Epithelial cell of proximal tubule (primary cell): ENCODE data around the gene ZAR1L. TPM values are rescaled to one million over a fixed set of nuclear protein-coding genes. Genes with fewer than 3 reads are reported as not detected.
A peak's percentile ranks its signal among the peaks of the same experiment; 100 is the strongest.
"Not testable (repeated sequence)": the region's sequence is repeated elsewhere in the genome, so short reads cannot be mapped to it uniquely, and the experiment has no call there.

Source experiments
- DNase-seq: peaks from one replicate; pipeline ENCODE4 v3.0.0-alpha.2; 2011; ENCODE audit warnings: low read depth
- H3K4me3 ChIP-seq: 2 replicates; pipeline ENCODE4 v1.5.1; 2011; ENCODE audit warnings: low read depth, mild to moderate bottlenecking, low read length
- CTCF ChIP-seq: conservative IDR thresholded peaks from 2 replicates; pipeline ENCODE4 v1.5.1; 2012; ENCODE audit warnings: low read depth, mild to moderate bottlenecking, low read length
- total RNA-seq: library from RNA; depleted of rRNA; stranded (reverse); fragments of >200 nt; gene quantifications from 2 replicates; pipeline ENCODE4 v1.2.3, GENCODE V29; 2015

Gene ZAR1L
- not detected in 2 replicates for total RNA-seq

GRCh38 chr13:32315238-32316027, at the start of gene ZAR1L, which contains the start of gene BRCA2:
TSS of gene ZAR1L (minus strand) at chr13:32315363. CDS start at chr13:32311925, 3,438 bp downstream.
TSS of gene BRCA2 (plus strand) at chr13:32315508. CDS start at chr13:32316461, 953 bp downstream.
- DNase-seq: peak; percentile 33
- H3K4me3 ChIP-seq: peak within 1 kb of the TSS; percentile 70
- TF ChIP-seq CTCF: no peak

GRCh38 chr13:32362574-32362973, 47.4 kb upstream of the ZAR1L start:
- no peak overlapping the region for H3K4me3 ChIP-seq
- no peak for TF ChIP-seq CTCF
- no peak for DNase-seq

- not testable (repeated sequence) for H3K4me3 ChIP-seq, DNase-seq
Measured at GRCh38 chr13:32355935-32356334, 40.8 kb upstream of the ZAR1L start.

- H3K4me3 ChIP-seq: no peak overlapping the region
- no peak for DNase-seq
- no peak for TF ChIP-seq CTCF
Measured at GRCh38 chr13:32354040-32354439, 38.9 kb upstream of the ZAR1L start.

GRCh38 chr13:32350839-32351441, 35.8 kb upstream of the ZAR1L start:
- not testable (repeated sequence) for DNase-seq, H3K4me3 ChIP-seq

GRCh38 chr13:32347651-32348050, 32.5 kb upstream of the ZAR1L start:
- no peak overlapping the region for H3K4me3 ChIP-seq
- no peak for TF ChIP-seq CTCF
- DNase-seq: no peak

GRCh38 chr13:32340914-32341313, 25.8 kb upstream of the ZAR1L start:
- no peak for TF ChIP-seq CTCF
- no peak overlapping the region for H3K4me3 ChIP-seq
- no peak for DNase-seq

- TF ChIP-seq CTCF: no peak
- no peak overlapping the region for H3K4me3 ChIP-seq
- no peak for DNase-seq
Measured at GRCh38 chr13:32334671-32335070, 19.5 kb upstream of the ZAR1L start.
